HG02981 (cell line): ENCODE results near the gene RALGPS2.

Experiments
- ATAC-seq: cut with Tn5 transposase; IDR thresholded peaks from one replicate; pipeline ENCODE4 v1.9.1; 2021; ENCODE audit warnings: mild to moderate bottlenecking, moderate library complexity; ENCODE audit not compliant: unreplicated experiment

RALGPS2 gene

DNA sequence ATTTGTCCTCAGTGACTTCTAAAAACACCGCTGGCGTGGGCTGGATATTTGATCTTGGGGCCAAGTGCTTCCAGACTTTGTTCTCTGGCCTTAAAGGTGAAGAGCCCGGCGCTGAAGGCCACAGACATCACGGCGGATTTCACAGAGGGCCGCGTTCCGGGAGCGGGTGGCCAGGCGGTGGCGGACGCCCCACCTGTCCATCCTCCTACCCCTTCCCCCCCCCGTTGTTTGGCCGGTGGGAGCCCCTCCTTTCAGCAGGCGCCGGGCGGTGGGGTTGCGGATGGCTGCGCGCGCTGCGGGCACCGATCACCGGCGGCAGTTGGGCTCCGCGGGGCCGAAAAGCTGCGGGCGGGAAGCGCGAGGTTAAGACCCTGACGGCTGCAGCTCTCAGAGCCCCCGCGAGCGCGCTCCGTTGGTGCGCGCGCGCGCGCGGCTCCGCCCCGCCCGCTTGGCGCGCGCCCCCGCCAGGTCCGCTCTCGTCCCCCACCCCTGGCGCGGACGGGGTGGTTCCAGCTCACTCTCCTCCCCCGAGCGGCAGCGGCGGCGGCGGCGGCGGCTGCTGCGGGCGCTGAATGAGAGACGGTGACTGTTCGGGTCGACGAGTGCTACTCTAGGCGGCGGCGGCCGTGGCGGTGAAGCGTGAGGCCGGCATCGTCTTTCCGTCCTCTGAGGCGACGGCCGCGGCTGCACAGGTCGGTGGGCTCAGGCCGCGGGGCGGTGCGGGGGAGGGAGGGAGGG lies at the start of gene RALGPS2:
TSS of gene RALGPS2 (plus strand) at position 517 of the 738 bp plus-strand sequence. CDS start 51,521 bp downstream, outside the sequence.
- ATAC-seq, result peak; percentile 40

GRCh38 chr1:178679237-178679636 lies 45.8 kb upstream of the RALGPS2 start:
- ATAC-seq, result no peak

DNA sequence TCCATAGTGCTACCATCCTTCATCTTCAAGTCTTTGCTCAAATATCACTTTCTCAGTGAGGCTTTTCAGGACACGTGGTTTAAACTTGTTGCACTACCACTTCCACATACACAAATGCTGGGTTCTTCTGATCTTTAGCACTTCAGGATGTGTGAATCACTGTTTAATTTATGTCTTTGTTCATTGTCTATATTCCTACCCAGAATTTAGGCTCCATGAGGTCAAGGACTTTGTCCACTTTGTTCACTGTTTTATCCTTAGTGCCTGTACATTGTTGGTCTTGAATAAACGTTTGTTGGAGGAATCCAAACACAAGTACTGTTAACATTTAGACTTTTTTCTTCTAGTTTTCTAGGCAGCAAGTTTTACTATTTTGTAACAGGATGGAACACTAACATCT lies 42.6 kb upstream of the RALGPS2 start:
- ATAC-seq, result no peak

DNA sequence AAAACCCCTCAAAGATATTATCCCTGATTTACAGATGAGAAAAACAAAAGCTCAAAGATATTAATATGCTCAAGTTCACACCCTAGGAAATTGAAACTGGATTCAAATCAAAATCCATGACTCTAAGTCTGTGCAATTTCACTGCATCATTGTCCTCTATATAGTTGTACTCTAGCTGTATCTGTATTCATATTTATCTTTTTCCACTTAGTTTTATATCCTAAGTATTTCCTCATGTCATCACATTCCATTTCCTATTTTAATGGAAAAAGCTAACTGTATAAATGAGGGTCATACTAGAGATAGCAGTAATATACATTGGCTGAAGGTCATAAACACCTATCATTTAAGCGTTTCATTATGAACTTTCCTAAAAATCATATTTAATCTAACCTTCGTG lies 42.2 kb upstream of the RALGPS2 start:
- ATAC-seq, result no peak

GRCh38 chr1:178683291-178683690 lies 41.8 kb upstream of the RALGPS2 start:
- no peak for ATAC-seq

- ATAC-seq, result no peak
Observed at GRCh38 chr1:178684111-178684510, 40.9 kb upstream of the RALGPS2 start.

GRCh38 chr1:178684542-178685000 lies 40.5 kb upstream of the RALGPS2 start:
- peak; percentile 82 for ATAC-seq

DNA sequence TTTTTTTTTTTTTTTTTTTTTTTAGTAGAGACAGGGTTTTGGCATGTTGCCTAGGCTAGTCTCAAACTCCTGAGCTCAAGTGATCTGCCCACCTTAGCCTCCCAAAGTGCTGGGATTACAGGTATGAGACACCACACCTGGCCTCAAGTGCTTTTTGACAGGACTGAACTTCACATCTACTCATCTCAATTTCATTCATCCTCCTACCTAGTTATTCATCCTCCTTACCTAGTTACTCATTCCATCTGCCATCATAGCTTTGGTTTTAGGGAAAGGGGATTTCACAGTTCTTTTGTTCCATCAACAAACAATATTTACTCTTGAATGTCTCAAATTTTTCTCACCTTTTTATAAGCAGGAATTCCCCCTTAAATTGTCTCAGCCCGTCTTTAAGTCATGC lies 38.6 kb upstream of the RALGPS2 start:
- ATAC-seq, result no peak

DNA sequence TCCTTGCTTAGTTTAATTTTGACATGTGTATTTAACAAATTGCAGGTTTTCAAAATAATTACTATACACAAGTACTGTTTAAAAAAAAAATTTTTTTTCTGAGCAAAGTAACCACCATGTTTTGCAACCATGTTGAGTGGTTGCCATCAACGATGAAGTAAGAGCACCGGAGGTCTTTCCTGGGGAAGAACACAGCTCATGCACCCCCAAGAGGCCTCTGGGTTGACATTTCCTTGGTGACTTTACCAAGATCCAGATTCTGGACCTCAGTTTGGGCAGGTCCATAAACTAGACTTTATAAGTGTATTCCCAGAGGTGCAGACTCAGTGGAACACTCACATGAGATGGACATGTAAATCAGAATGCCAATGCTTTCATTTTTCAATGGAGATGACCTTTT lies 36.8 kb upstream of the RALGPS2 start:
- no peak for ATAC-seq

GRCh38 chr1:178689769-178690168 lies 35.3 kb upstream of the RALGPS2 start:
- no peak for ATAC-seq

DNA sequence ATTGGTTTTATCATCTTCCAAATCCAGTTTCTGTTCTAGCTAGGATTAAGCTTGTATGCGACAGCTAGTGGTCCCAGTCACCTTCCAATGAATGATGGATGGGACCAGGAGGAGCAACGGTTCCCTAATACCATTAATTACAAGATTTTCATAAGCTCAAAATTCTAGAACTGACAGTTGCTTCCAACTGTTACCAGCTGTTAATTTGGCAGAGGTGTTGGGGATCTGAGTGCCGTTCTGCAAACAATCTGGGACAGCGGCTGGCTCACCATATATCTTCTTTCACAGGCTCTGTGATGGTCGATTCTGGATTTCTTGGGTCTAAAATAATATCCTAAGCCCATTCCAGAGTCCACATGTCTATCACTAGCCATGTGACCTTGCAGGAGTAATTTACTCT lies 34.5 kb upstream of the RALGPS2 start:
- no peak for ATAC-seq

- no peak for ATAC-seq
Observed at GRCh38 chr1:178692564-178693327, 32.3 kb upstream of the RALGPS2 start.

GRCh38 chr1:178693366-178693765 lies 31.7 kb upstream of the RALGPS2 start:
- ATAC-seq, result no peak

DNA sequence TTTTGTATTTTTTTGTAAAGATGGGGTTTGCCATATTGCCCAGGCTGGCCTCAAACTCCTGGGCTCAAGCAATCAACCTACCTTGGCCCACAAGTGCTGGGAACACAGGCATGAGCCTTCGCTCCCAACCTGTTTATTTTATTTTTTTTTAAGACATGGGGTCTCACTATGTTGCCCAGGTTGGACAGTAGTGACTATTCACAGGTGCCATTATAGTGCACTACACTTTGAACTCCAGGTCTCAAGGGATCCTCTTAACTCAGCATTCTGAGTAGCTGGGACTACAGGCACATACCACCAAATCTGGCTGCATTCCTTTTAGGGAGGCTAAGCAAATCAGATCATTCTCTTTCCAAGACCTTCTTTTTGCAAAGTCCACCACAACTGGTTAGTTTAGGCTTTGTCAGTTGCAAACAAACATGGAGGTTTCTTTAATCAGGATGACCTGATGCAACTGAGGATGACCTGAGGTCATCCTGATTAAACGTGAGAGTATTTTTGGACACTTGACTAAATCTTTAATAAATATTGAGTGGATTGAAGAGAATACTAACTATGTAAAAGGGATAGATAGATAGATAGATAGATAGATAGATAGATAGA lies 30.0 kb upstream of the RALGPS2 start:
- ATAC-seq, result no peak

DNA sequence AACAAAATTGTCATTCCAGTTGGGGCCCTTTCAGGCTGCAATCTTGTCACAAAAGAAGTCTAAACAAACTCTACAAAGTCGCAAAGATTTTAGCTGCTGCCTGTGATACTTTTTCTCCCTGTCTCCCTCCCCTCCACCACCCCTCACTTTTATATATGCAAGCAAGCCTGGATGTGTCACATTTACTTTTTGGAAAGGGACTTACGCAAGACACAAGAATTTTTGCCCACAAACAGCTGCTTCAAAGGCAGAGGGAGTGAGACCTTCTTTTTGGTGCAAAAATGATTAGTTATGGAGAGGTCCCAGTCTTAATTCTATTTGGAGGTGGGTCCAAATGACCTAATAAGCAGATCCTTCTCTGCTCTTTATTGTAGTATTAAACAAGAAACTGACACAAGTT lies 22.9 kb upstream of the RALGPS2 start:
- ATAC-seq, result no peak

- no peak for ATAC-seq
Observed at GRCh38 chr1:178704833-178705232, 20.2 kb upstream of the RALGPS2 start.

GRCh38 chr1:178706432-178706831 lies 18.6 kb upstream of the RALGPS2 start:
- ATAC-seq, result no peak

GRCh38 chr1:178713259-178713658 lies 11.8 kb upstream of the RALGPS2 start:
- ATAC-seq, result no peak

- no peak for ATAC-seq
Observed at GRCh38 chr1:178714453-178714852, 10.6 kb upstream of the RALGPS2 start.

- no peak for ATAC-seq
Observed at GRCh38 chr1:178716111-178716510, 8.9 kb upstream of the RALGPS2 start.

DNA sequence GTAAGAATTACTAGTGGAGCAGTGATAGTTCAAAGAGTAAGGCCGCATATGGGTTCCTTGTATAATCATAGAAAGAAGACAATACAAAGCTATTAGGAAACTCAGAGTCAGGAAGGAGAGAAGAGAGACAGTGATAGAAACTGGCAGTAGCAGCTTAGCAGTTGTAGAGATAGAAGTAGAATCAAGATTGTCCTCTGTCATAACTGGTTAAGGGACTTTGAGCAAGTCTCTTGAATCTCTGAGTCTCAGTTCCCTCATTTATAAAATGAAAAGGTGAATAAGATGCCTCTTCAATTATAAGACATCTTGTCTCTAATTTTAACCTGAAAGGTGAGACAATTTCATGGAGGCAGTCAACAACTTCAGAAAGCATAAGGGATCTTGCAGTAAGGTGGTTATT lies 6.5 kb upstream of the RALGPS2 start:
- no peak for ATAC-seq

DNA sequence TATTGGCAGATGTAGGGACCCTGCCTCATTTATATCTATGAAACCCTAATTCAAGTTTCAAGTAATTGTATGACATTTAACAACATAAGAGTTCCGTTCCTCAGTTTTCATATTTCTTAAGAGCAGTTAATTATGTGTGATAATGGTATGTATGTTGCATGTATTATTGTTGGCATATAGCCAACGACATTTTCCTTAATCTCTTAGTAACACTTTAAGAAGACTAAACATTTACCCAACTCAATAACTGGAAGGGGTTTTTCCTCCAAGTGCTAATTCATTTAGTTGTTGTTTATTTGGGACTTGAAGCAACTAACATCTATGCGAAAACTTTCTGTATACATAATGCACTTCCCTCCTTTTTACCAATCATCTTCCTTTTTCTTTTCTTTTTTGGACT lies 1.5 kb upstream of the RALGPS2 start:
- no peak for ATAC-seq
